ENCODE results near the gene FSTL3.

- TF ChIP-seq, protein P1, sequence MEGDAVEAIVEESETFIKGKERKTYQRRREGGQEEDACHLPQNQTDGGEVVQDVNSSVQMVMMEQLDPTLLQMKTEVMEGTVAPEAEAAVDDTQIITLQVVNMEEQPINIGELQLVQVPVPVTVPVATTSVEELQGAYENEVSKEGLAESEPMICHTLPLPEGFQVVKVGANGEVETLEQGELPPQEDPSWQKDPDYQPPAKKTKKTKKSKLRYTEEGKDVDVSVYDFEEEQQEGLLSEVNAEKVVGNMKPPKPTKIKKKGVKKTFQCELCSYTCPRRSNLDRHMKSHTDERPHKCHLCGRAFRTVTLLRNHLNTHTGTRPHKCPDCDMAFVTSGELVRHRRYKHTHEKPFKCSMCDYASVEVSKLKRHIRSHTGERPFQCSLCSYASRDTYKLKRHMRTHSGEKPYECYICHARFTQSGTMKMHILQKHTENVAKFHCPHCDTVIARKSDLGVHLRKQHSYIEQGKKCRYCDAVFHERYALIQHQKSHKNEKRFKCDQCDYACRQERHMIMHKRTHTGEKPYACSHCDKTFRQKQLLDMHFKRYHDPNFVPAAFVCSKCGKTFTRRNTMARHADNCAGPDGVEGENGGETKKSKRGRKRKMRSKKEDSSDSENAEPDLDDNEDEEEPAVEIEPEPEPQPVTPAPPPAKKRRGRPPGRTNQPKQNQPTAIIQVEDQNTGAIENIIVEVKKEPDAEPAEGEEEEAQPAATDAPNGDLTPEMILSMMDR (IDR thresholded peaks at IDR 0.05), result no peak
- TF ChIP-seq POLR2A (IDR thresholded peaks at IDR 0.05), result no peak
Measured at GRCh38 chr19:628168-628567, 48.0 kb upstream of the FSTL3 start.

Data from lower leg skin (tissue), 3 donors.